ENCODE data around the gene SLC25A33. TPM values are rescaled to one million over a fixed set of nuclear protein-coding genes. Genes with fewer than 3 reads are reported as not detected.

Gene SLC25A33
- total and polyA plus RNA-seq, 7 donors = 1.7 to 26.8 (median 7.7) TPM

DNA sequence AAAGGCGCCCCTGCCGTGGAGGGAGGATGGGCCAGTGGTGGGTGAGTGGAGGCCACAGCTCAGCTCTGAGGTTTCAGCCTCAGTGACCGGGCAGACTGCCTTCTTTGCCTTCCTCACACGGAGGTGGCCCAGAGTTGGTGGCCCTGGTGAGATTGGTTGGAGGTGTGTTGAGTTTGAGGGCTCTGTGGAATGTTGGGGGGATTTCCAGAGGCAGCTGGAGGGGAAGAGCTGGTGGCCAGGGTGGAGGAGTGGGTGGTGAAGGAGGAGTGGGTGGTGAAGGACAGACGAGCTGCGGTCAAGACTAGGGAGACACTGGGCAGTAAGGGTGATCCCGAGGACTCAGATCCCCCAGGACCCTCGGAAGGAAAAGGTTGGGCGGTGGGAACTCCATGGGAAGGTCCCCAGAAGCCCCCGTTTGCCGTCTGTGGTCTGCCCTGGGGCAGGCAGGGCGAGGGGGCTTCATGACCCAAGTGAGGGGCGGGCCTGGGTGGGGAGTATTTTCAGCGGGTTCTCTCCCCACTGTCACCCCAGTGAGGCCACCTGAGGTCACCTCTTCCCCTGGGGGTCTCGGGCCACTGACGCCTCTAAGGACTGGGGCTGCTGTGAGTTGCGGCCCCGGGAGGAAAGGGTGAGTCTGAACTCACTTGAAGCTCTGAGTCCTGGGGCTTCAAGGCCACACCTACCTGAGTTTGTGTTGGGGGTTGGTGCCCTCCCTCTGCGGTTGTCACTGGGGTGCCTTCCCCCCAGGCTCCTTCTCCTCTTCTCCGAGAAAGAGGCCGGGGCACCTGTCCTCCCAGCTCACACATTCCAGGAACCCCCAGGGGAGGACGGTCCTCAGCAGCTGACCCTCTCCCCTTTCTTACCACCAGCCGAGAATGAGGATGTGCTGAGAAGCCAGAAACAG, 89.5 kb downstream of the SLC25A33 start:
- Histone ChIP-seq H3K4me1 (no peaks in the 10 kb centered on the region), H3K27ac (no peak overlapping the region), H3K4me3 (no peak overlapping the region), H3K27me3 (ENCODE audit: insufficient read depth in 3 of 3, low read length in 2 of 3) (peaks cover 0 to 2% (median 0%) of the 10 kb centered on the region in 3 donors), H3K36me3 (ENCODE audit: insufficient read depth in 1 of 2, low read depth in 1 of 2) (no peaks in the 10 kb centered on the region), H3K9me3 (no peaks in the 10 kb centered on the region)
- ATAC-seq = no peak
- 65 to 71% (median 69%) methylated on average over 22 to 23 of the region's 23 CpGs for whole genome bisulfite sequencing, 3 donors
- intact Hi-C loops (cut with DNase I) = loop anchor here (5.0 kb wide), 2 partner anchors 239 to 799 kb away; no protein-coding TSS in a partner anchor
- TF ChIP-seq, protein P1, sequence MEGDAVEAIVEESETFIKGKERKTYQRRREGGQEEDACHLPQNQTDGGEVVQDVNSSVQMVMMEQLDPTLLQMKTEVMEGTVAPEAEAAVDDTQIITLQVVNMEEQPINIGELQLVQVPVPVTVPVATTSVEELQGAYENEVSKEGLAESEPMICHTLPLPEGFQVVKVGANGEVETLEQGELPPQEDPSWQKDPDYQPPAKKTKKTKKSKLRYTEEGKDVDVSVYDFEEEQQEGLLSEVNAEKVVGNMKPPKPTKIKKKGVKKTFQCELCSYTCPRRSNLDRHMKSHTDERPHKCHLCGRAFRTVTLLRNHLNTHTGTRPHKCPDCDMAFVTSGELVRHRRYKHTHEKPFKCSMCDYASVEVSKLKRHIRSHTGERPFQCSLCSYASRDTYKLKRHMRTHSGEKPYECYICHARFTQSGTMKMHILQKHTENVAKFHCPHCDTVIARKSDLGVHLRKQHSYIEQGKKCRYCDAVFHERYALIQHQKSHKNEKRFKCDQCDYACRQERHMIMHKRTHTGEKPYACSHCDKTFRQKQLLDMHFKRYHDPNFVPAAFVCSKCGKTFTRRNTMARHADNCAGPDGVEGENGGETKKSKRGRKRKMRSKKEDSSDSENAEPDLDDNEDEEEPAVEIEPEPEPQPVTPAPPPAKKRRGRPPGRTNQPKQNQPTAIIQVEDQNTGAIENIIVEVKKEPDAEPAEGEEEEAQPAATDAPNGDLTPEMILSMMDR (IDR thresholded peaks at IDR 0.05) = no peak
- no peak for DNase-seq

DNA sequence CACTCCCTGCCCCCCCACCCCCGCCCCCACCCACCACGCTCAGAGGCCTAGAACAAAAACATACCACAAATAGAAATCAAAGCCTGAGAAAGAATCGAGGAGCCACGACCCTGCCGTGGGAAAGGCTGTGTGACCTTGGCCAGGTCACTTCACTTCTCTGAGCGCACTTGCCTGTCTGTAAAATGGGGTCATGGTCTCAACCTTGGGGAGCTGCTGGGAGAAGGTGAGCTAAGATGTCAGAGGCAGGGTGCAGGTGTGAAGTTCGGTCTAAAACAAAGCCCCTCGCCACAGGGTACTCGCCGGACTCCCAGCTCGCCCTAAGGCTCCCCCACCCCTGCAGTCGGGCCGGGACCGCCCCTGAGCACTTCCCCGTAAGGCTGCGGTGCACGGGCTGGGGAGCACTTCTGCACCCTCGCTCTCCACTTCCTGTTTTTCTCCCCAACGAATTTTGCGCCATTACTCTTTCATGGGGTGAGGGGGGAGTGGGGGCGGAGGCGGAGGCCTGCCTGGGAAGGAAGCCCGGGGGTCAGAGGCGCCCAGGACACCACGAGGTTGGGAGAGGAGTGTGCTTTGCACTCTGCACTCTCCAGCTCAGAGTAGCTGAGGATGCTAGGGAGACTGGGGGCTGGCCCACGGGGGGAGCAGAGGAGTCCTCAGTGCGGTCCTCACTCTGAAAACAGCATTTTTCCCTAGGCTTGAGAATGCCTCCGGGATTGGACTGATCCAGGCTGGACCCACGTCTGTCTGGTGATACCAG, 90.4 kb downstream of the SLC25A33 start:
- ATAC-seq = peak in 3 of 4 donors; percentile 16 to 18 (median 16)
- Histone ChIP-seq H3K4me1 (no peaks in the 10 kb centered on the region), H3K27me3 (ENCODE audit: insufficient read depth in 3 of 3, low read length in 2 of 3) (peaks cover 0 to 2% (median 0%) of the 10 kb centered on the region in 3 donors), H3K36me3 (ENCODE audit: insufficient read depth in 1 of 2, low read depth in 1 of 2) (no peaks in the 10 kb centered on the region), H3K27ac (no peak overlapping the region), H3K4me3 (no peak overlapping the region), H3K9me3 (no peaks in the 10 kb centered on the region)
- intact Hi-C loops (cut with DNase I) = loop anchor here (5.0 kb wide), 2 partner anchors 238 to 798 kb away; no protein-coding TSS in a partner anchor
- TF ChIP-seq, protein P1 (IDR thresholded peaks at IDR 0.05) = no peak
- WGBS, 3 donors = 42 to 52% (median 44%) methylated on average over 25 to 29 of the region's 29 CpGs
- DNase-seq = peak; percentile 46 to 73

DNA sequence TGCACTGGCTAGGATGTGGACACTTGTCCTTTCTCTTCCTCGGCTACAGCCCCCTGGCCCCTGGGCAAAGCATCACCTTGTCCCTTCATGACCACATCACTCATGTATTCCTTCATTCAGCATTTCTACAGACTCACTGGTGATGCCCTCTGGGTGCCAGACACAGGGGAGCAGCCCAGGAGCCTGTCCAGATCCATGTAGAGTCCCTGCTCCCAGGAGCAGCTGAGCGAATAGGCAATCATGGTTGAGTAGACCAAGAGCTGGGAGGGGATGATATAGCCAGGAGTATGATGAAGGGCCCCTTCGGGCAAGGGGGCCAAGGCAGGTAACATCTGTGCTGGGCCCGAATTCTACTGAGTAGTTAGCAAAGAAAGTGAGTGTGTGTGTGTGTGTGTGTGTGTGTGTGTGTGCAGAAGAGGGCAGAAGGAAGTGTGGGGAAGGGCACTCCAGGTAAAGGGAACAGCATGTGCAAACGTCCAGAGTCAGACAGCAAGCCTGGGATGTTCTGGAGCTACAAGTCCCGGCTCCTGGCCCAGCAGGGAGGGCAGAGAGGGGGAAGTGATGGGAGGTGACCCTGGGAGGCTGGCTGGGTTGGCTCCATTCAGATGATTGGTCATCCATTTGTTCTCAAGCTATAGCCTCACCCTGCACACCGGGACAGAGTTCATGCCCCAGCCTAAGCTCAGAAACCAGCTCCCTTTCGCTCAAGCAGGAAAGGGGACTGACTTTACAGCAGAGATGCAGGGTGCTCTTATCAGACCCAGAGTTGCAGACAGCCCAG, 91.3 kb downstream of the SLC25A33 start:
- no peaks in the 10 kb centered on the region for H3K4me1 ChIP-seq
- H3K27ac ChIP-seq = no peak overlapping the region
- H3K9me3 ChIP-seq = no peaks in the 10 kb centered on the region
- H3K36me3 ChIP-seq (ENCODE audit: insufficient read depth in 1 of 2, low read depth in 1 of 2) = no peaks in the 10 kb centered on the region
- no peak overlapping the region for H3K4me3 ChIP-seq
- ATAC-seq (no peak), DNase-seq (no peak)
- WGBS, 3 donors = 62 to 73% (median 71%) methylated on average over 8 of the region's 8 CpGs
- peaks cover 0 to 2% (median 0%) of the 10 kb centered on the region in 3 donors for H3K27me3 ChIP-seq (ENCODE audit: insufficient read depth in 3 of 3, low read length in 2 of 3)
- intact Hi-C loops (cut with DNase I) = no loop called here
- TF ChIP-seq, protein P1 (IDR thresholded peaks at IDR 0.05) = no peak

DNA sequence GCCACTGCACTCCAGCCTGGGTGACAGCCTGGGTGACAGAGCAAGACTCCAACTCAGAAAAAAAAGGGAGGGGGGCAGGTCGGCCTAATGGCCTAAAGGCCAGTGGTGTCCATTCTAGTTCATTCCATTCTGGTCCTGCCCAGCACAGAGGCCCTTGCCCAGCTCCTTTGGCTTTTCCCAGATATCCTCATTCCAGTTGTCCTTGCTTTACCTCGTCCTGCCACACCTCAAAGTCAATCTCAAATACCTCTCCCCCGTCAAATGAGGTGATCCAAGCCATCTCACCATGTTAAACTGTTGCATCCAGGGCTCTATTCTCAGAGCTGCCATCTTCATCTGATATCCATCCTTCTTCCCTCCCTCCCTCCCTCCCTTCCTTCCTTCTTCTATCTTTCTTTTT, 92.3 kb downstream of the SLC25A33 start:
- H3K4me1 ChIP-seq = no peaks in the 10 kb centered on the region
- H3K27ac ChIP-seq = no peak overlapping the region
- no peaks in the 10 kb centered on the region for H3K9me3 ChIP-seq
- ATAC-seq (no peak), DNase-seq (no peak)
- intact Hi-C loops (cut with DNase I) = no loop called here
- WGBS, 3 donors = 78 to 96% (median 87%) methylated on average over 3 of the region's 3 CpGs
- TF ChIP-seq, protein P1 (IDR thresholded peaks at IDR 0.05) = no peak
- H3K4me3 ChIP-seq = no peak overlapping the region
- no peaks in the 10 kb centered on the region for H3K36me3 ChIP-seq (ENCODE audit: insufficient read depth in 1 of 2, low read depth in 1 of 2)
- peaks cover 0 to 2% (median 0%) of the 10 kb centered on the region in 3 donors for H3K27me3 ChIP-seq (ENCODE audit: insufficient read depth in 3 of 3, low read length in 2 of 3)
